Chondrocyte (in vitro differentiated cells): ENCODE results near the gene PDE4D. TPM values are rescaled to one million over a fixed set of nuclear protein-coding genes. Genes with fewer than 3 reads are reported as not detected.

Experiments used
- DNase-seq: peaks from one replicate; pipeline ENCODE4 v3.0.0; 2021; ENCODE audit warnings: mixed read lengths, low spot score
- H3K27ac Mint-ChIP-seq: one replicate; pipeline ENCODE4 v1.8.0; 2021; ENCODE audit warnings: mild to moderate bottlenecking, moderate library complexity, mixed read lengths; ENCODE audit not compliant: unreplicated experiment
- H3K27me3 Mint-ChIP-seq: 2 replicates; pipeline ENCODE4 v1.8.0; 2021; ENCODE audit warnings: low read depth, mixed read lengths
- H3K36me3 Mint-ChIP-seq: 2 replicates; pipeline ENCODE4 v1.8.0; 2021; ENCODE audit warnings: low read depth, mixed read lengths
- H3K4me1 Mint-ChIP-seq: 2 replicates; pipeline ENCODE4 v1.8.0; 2021; ENCODE audit warnings: low read depth, mild to moderate bottlenecking, mixed read lengths
- H3K4me3 Mint-ChIP-seq: one replicate; pipeline ENCODE4 v1.8.0; 2021; ENCODE audit warnings: mild to moderate bottlenecking, moderate library complexity, mixed read lengths; ENCODE audit not compliant: unreplicated experiment
- H3K9me3 Mint-ChIP-seq: 2 replicates; pipeline ENCODE4 v1.8.0; 2021; ENCODE audit warnings: low read depth, mixed read lengths
- total RNA-seq: library from RNA; stranded (reverse); gene quantifications from 3 replicates; pipeline ENCODE4 v1.2.1, GENCODE V29; 2021
- TF ChIP-seq, protein P1 (sequence below): fragments of 200-600 bp; sonication (generic); IDR thresholded peaks from 2 replicates; pipeline ENCODE4 v1.5.0; 2021; ENCODE audit warnings: antibody characterized with exemption, mild to moderate bottlenecking, moderate library complexity

The PDE4D gene
- total RNA-seq, 1 donor from 2014 or later = 21.1 TPM

DNA sequence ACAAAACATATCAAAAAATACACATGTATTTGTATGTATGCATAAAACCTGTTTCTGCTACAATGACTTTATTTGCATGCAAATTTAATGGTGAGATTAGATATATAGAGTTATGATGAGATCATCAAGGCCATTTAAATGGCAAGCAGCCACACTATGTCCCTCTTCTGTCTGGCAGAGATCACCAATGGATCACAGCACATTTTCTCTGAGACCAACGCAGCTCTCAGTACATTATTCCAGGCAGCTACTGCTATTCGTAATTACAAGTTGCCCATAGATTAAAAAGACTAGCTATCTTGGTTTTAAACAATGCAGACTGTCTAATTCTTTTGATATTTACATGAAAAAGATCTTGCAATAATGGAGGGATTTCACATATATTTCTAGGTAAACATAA is 629.5 kb downstream of the PDE4D start:
- no peaks in the 10 kb centered on the region for H3K36me3 Mint-ChIP-seq
- TF ChIP-seq, protein P1, sequence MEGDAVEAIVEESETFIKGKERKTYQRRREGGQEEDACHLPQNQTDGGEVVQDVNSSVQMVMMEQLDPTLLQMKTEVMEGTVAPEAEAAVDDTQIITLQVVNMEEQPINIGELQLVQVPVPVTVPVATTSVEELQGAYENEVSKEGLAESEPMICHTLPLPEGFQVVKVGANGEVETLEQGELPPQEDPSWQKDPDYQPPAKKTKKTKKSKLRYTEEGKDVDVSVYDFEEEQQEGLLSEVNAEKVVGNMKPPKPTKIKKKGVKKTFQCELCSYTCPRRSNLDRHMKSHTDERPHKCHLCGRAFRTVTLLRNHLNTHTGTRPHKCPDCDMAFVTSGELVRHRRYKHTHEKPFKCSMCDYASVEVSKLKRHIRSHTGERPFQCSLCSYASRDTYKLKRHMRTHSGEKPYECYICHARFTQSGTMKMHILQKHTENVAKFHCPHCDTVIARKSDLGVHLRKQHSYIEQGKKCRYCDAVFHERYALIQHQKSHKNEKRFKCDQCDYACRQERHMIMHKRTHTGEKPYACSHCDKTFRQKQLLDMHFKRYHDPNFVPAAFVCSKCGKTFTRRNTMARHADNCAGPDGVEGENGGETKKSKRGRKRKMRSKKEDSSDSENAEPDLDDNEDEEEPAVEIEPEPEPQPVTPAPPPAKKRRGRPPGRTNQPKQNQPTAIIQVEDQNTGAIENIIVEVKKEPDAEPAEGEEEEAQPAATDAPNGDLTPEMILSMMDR = no peak
- no peaks in the 10 kb centered on the region for H3K9me3 Mint-ChIP-seq
- no peak for DNase-seq
- H3K27me3 Mint-ChIP-seq = no peaks in the 10 kb centered on the region
- H3K4me1 Mint-ChIP-seq = peaks cover 66% of the 10 kb centered on the region
- no peak overlapping the region for H3K4me3 Mint-ChIP-seq
- H3K27ac Mint-ChIP-seq = no peak overlapping the region

- TF ChIP-seq, protein P1 = no peak
- no peak for DNase-seq
- H3K9me3 Mint-ChIP-seq = no peaks in the 10 kb centered on the region
- no peaks in the 10 kb centered on the region for H3K27me3 Mint-ChIP-seq
- H3K36me3 Mint-ChIP-seq = no peaks in the 10 kb centered on the region
- no peak overlapping the region for H3K4me3 Mint-ChIP-seq
- H3K4me1 Mint-ChIP-seq = peaks cover 65% of the 10 kb centered on the region
- no peak overlapping the region for H3K27ac Mint-ChIP-seq
Observed at GRCh38 chr5:59261969-59262368, 631.6 kb downstream of the PDE4D start.

DNA sequence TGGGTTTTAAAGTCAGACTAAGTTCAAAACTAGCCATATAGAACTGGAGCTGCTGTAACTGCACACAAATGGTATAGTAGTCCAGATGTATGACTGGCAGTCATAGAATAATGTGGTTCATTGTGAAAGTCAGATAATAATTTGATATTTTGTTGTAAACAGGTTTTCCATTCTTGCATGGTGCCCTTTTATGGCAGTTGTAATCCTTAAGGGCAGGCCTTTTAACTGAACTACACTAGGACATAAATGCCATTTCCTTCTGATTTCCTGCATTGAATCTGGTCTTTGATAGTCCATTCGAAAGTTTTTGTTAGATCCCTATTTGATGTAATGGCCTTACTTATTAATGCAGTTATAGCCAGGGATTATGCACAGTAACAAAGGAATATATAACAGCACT is 632.6 kb downstream of the PDE4D start:
- Mint-ChIP-seq H3K27me3 (no peaks in the 10 kb centered on the region), H3K4me1 (peaks cover 65% of the 10 kb centered on the region), H3K27ac (peak overlapping the region; percentile 59), H3K9me3 (no peaks in the 10 kb centered on the region), H3K4me3 (no peak overlapping the region), H3K36me3 (no peaks in the 10 kb centered on the region)
- TF ChIP-seq, protein P1 = no peak
- no peak for DNase-seq

DNA sequence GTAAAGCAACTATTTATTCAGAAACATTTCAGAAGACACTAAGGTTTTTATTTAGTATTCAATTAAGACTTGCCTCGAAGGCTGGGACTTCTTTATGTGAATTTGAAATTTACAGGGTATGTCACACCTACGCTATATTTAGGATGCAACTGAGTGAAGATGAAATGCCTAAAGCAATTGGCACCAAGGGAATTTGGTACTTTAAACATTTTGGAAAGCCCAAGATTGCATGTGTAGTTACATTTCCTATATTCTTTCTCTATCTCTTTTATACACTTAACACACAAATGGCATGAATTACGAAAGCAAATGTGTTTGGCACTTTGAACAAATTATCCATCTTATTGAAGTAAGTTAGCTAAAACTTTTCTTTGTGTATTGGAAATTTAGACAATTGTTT is 633.3 kb downstream of the PDE4D start:
- no peak overlapping the region for H3K4me3 Mint-ChIP-seq
- no peaks in the 10 kb centered on the region for H3K27me3 Mint-ChIP-seq
- no peaks in the 10 kb centered on the region for H3K9me3 Mint-ChIP-seq
- no peaks in the 10 kb centered on the region for H3K36me3 Mint-ChIP-seq
- TF ChIP-seq, protein P1 = no peak
- H3K4me1 Mint-ChIP-seq = peaks cover 62% of the 10 kb centered on the region
- no peak for DNase-seq
- H3K27ac Mint-ChIP-seq = peak overlapping the region; percentile 88

DNA sequence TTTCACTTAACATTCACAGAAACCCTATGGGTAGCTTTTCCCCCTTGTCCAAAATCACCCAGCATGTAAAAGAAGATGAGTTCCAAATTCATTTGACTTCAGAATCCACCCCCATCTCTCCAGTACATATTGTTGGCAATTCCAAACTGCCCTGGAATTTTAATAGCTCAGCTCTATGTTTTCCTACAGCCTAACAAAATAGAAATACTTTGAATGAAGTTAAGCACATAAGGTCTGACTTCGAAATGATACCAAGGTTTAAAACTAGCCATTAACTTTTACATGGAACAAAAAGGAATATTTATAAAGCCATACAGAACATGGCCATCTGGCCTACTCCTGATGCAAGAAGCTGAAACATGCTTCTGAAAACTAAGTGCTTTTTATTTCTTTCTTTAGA is 634.3 kb downstream of the PDE4D start:
- no peaks in the 10 kb centered on the region for H3K9me3 Mint-ChIP-seq
- peak overlapping the region; percentile 88 for H3K27ac Mint-ChIP-seq
- H3K36me3 Mint-ChIP-seq = no peaks in the 10 kb centered on the region
- TF ChIP-seq, protein P1 = no peak
- no peak overlapping the region for H3K4me3 Mint-ChIP-seq
- no peak for DNase-seq
- H3K27me3 Mint-ChIP-seq = no peaks in the 10 kb centered on the region
- peaks cover 53% of the 10 kb centered on the region for H3K4me1 Mint-ChIP-seq
